NB4 (cell line): ENCODE results near the gene MBOAT2.

ENCODE experiments used
- DNase-seq: peaks from one replicate; pipeline ENCODE4 v3.0.0; 2010; ENCODE audit warnings: low read depth
- H3K4me3 ChIP-seq: one replicate; pipeline ENCODE4 v1.5.1; 2011; ENCODE audit warnings: mild to moderate bottlenecking, low read depth, low read length, moderate library complexity
- MAX ChIP-seq: IDR thresholded peaks from 2 replicates; pipeline ENCODE4 v1.6.1; 2011; ENCODE audit warnings: low read depth, low read length
- MYC ChIP-seq: IDR thresholded peaks from 2 replicates; pipeline ENCODE4 v1.6.1; 2011; ENCODE audit warnings: low read depth, low read length
- POLR2A ChIP-seq: IDR thresholded peaks from 2 replicates; pipeline ENCODE4 v1.6.1; 2011; ENCODE audit warnings: mild to moderate bottlenecking; ENCODE audit not compliant: insufficient read length; ENCODE audit errors: extremely low read depth
- TF ChIP-seq, protein P1 (sequence below): IDR thresholded peaks from one replicate; pipeline ENCODE4 v1.5.1; 2012; ENCODE audit warnings: low read depth, low read length

MBOAT2 gene

GRCh38 chr2:8806885-8807704 lies 196.4 kb downstream of the MBOAT2 start:
- no peak for DNase-seq
- no peak overlapping the region for H3K4me3 ChIP-seq
- TF ChIP-seq POLR2A, result no peak
- TF ChIP-seq, protein P1, sequence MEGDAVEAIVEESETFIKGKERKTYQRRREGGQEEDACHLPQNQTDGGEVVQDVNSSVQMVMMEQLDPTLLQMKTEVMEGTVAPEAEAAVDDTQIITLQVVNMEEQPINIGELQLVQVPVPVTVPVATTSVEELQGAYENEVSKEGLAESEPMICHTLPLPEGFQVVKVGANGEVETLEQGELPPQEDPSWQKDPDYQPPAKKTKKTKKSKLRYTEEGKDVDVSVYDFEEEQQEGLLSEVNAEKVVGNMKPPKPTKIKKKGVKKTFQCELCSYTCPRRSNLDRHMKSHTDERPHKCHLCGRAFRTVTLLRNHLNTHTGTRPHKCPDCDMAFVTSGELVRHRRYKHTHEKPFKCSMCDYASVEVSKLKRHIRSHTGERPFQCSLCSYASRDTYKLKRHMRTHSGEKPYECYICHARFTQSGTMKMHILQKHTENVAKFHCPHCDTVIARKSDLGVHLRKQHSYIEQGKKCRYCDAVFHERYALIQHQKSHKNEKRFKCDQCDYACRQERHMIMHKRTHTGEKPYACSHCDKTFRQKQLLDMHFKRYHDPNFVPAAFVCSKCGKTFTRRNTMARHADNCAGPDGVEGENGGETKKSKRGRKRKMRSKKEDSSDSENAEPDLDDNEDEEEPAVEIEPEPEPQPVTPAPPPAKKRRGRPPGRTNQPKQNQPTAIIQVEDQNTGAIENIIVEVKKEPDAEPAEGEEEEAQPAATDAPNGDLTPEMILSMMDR, result no peak
- TF ChIP-seq MAX, result no peak
- no peak for TF ChIP-seq MYC

DNA sequence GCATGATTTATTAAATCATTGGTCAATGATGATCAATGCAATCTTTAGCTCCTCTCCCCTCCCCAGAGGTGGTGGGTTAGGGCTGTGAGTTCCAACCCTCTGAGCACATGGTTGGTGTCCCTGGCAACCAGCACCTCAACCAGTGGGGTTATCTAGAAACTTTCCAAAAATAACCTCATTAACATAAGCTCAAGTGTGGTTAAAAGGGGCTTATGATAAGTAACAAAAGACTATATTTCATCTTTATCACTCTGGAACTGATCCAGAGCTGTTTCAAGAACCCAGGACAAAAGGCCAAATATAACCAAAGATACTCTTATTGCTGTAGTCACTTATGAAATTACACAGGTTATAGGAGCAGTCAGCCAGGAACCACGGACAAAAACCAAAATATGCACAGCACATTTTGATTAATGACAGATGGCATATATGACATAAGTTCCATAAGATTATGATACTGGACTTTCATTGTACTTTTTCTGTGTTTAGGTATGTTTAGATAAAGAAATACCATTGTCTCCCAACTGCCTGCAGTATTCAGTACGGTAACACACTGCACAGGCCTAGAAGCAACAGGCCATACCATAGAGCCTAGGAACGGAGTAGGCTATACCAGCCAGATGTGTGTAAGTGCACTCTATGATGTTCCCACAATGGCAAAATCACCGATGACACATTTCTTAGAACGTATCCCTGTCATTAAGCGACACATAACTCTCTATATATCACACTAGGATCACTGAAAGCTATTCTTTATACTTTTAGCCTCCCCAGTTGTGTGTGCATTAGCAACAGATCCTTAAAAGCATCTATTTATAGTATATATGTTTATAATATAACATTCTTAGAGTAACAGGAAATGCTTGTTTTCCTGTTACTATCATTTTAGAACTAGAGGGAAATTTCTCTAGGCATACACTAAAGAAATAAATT lies 197.9 kb downstream of the MBOAT2 start:
- DNase-seq, result no peak
- TF ChIP-seq POLR2A (no peak), MAX (no peak), MYC (no peak)
- TF ChIP-seq, protein P1, result no peak
- no peak overlapping the region for H3K4me3 ChIP-seq

GRCh38 chr2:8803658-8804379 lies 199.7 kb downstream of the MBOAT2 start:
- no peak overlapping the region for H3K4me3 ChIP-seq
- no peak for TF ChIP-seq MYC
- TF ChIP-seq POLR2A, result no peak
- peak; percentile 10 for DNase-seq

DNA sequence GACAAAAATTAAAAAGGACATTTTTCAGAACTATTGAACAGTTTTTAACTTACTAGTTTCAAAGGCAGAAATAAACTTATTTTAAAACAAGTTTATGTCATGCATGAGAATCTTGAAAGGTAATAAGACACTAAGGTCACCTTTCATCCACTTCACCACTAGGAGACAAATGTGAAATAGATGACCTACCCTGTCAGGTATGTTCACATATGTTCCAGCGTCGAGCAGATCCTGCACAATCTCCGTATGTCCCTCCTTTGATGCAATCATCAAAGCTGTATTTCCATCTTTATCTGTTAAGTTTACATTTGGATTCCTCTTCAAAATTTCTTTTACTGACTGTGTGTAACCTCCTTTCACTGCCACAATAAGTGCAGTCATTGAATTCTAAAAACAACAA lies 200.7 kb downstream of the MBOAT2 start:
- DNase-seq, result no peak
- no peak for TF ChIP-seq MYC
- TF ChIP-seq, protein P1, result no peak
- TF ChIP-seq POLR2A, result no peak
- no peak for TF ChIP-seq MAX
- no peak overlapping the region for H3K4me3 ChIP-seq
